Natural killer cell treated with Interleukin-12 subunit alpha and Interleukin-12 subunit beta and Interleukin-15 and Interleukin-18, amount 100 ng/mL, for 72 hours (primary cell): ENCODE results near the gene APEH. TPM values are rescaled to one million over a fixed set of nuclear protein-coding genes. Genes with fewer than 3 reads are reported as not detected.

Experiments
- ATAC-seq, 2 donors: fragments of 150-1000 bp; cut with Tn5 transposase in 1 of 2; sonication (Bioruptor Pico), chemical (Tn5 transposase) in 1 of 2; 2 replicates each; pipeline ENCODE4 v1.10.0; 2021
- DNase-seq: peaks from one replicate; pipeline ENCODE4 v3.0.0; 2022; ENCODE audit warnings: low spot score
- H3K27ac Mint-ChIP-seq, 2 donors: 1 replicate in 1 of 2; 2 replicates in 1 of 2; pipeline ENCODE4 v1.8.0; 2022; ENCODE audit warnings: mixed read lengths in 2 of 2, mild to moderate bottlenecking in 1 of 2, moderate library complexity in 1 of 2
- H3K27me3 Mint-ChIP-seq, 2 donors: 1 replicate in 1 of 2; 2 replicates in 1 of 2; pipeline ENCODE4 v1.8.0; 2022; ENCODE audit warnings: mixed read lengths in 2 of 2
- H3K36me3 Mint-ChIP-seq: one replicate; pipeline ENCODE4 v1.8.0; 2022; ENCODE audit warnings: mixed read lengths
- H3K4me1 Mint-ChIP-seq, 2 donors: 1 replicate in 1 of 2; 2 replicates in 1 of 2; pipeline ENCODE4 v1.8.0; 2022; ENCODE audit warnings: low read depth in 2 of 2, mixed read lengths in 2 of 2, mild to moderate bottlenecking in 1 of 2
- H3K4me3 Mint-ChIP-seq: one replicate; pipeline ENCODE4 v1.8.0; 2022; ENCODE audit warnings: mixed read lengths
- H3K9me3 Mint-ChIP-seq: 2 replicates; pipeline ENCODE4 v1.8.0; 2022; ENCODE audit warnings: mixed read lengths
- total RNA-seq, 2 donors: library from RNA; stranded (reverse); gene quantifications; one replicate each; pipeline ENCODE4 v1.2.3, GENCODE V29; 2022

APEH gene
- total RNA-seq, 2 donors from 2014 or later, result 134 to 235 TPM

DNA sequence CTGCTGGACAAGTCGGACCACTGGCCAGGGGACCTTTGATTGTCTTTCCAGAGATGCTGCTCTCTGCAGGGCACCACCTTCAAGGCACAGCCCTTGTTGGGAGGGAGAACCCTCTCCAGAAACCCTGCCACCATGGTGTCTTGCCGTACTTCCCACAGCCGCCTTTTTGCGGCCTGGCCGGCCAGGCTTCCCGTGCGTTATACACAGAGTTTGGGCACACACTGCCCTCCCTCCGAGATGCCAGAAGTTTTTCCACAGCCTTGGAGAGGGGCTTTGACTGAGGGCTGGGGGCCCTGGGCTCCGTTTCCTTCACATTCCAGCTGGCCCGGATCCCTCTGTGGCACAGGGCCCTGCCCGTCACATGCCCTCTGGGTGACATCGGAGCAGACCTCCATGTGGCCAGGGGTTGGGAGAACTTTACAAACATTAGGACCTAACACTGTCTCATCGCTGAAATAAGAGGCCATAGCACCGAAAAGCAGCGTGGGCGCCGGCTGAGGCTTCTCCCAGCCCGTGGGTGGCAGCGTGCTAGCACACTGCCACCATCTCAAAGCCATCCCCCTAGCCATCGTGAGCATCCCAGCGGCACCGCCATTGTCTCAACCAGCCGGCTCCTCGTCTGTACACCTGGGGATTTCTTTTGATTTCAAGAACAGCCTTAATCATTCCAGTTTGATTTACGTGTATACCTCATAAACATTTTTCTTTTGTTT lies 6.3 kb upstream of the APEH start:
- Mint-ChIP-seq H3K27me3 (peaks cover 0 to 3% of the 10 kb centered on the region in 2 donors), H3K27ac (no peak overlapping the region), H3K36me3 (no peaks in the 10 kb centered on the region), H3K4me3 (no peak overlapping the region), H3K4me1 (peaks cover 7 to 11% of the 10 kb centered on the region in 2 donors), H3K9me3 (no peaks in the 10 kb centered on the region)
- ATAC-seq, result no peak
- DNase-seq, result no peak

DNA sequence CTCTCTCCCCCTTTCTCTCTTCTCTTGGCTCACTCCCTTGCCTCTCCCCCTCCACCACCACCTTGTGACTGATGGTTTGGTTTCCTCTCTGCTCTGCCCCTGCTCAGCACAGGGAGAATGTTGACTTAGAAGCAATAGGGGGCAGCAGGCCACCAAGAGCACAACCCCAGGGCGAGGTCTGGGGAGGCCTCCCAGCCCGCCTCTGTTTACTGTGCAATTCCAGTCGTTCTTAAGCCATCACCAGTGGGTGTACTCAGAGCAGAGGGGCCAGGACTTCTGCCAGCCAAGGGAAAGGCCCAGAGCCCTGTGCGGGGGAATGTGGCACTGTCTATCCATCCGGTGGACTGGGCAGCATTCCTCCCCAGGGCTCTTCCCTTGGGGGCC lies 5.7 kb upstream of the APEH start:
- no peak overlapping the region for H3K4me3 Mint-ChIP-seq
- H3K27ac Mint-ChIP-seq, result no peak overlapping the region
- peaks cover 7 to 14% of the 10 kb centered on the region in 2 donors for H3K4me1 Mint-ChIP-seq
- no peaks in the 10 kb centered on the region for H3K36me3 Mint-ChIP-seq
- peaks cover 0 to 3% of the 10 kb centered on the region in 2 donors for H3K27me3 Mint-ChIP-seq
- DNase-seq, result no peak
- no peaks in the 10 kb centered on the region for H3K9me3 Mint-ChIP-seq
- no peak for ATAC-seq

DNA sequence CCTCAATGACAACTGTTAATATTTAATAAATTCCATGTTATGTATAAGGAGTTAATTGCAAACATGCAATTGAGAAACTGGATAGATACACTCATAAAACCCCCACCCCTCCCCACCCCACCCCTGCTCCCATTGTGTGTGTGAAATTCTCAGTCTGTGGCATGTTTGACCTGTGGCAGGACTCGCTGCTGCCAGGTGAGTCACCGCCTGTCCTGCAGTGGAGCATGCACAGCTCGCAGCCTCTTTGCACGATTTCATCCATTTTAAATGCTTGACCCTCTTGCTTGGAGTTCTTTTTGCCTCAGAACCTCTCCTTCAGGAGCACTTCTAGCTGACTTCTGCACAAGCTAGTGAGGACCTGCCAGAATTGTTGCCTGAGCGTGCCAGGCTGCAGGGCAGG lies 5.3 kb upstream of the APEH start:
- no peaks in the 10 kb centered on the region for H3K9me3 Mint-ChIP-seq
- DNase-seq (no peak), ATAC-seq (no peak)
- no peaks in the 10 kb centered on the region for H3K36me3 Mint-ChIP-seq
- no peak overlapping the region for H3K4me3 Mint-ChIP-seq
- peaks cover 7 to 18% of the 10 kb centered on the region in 2 donors for H3K4me1 Mint-ChIP-seq
- H3K27me3 Mint-ChIP-seq, result peaks cover 0 to 3% of the 10 kb centered on the region in 2 donors
- no peak overlapping the region for H3K27ac Mint-ChIP-seq

DNA sequence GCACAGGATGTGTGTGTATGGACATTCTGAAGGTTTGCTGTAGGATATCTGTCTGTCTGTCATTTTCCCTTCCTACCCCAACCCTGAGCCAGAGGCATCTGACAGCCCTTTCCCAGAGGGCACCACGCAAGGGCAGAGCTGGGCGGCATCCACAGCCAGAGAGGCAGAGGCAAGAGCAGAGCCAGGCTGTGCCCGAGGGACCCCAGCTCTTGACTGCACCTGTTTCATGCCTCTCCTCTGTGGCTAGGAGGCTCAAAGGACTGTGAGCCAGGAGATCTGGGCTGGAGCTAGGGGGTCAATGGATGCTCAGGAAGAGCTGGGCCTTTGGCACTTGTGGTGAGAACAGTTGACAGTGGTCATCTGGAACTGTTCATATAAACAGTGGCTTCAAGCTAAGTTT lies 4.8 kb upstream of the APEH start:
- no peak overlapping the region for H3K27ac Mint-ChIP-seq

DNA sequence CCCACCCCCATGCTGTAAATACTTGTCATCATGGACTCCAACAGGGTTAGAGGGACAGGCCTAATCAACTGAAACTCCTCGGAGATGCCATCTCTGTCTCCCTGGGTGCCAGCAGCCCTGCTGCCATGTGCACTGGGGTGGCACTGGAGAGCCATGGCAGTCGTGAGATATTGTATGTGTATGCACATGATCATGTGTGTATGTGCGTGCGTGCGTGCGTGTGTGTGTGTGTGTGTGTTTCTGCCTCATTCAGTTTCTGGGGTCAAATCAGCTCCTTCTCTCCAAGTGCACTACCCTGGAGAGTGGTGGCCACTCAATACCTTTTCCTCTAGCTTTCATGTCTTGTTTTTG lies 3.2 kb upstream of the APEH start:
- H3K9me3 Mint-ChIP-seq, result no peaks in the 10 kb centered on the region
- DNase-seq, result no peak
- no peak for ATAC-seq
- peaks cover 0 to 3% of the 10 kb centered on the region in 2 donors for H3K27me3 Mint-ChIP-seq
- peaks cover 19 to 27% of the 10 kb centered on the region in 2 donors for H3K4me1 Mint-ChIP-seq
- no peak overlapping the region for H3K4me3 Mint-ChIP-seq
- no peak overlapping the region for H3K27ac Mint-ChIP-seq
- H3K36me3 Mint-ChIP-seq, result no peaks in the 10 kb centered on the region

More for the DNA sequence above, 4.8 kb upstream of the APEH start:
- no peak overlapping the region for H3K4me3 Mint-ChIP-seq
- peaks cover 0 to 3% of the 10 kb centered on the region in 2 donors for H3K27me3 Mint-ChIP-seq
- H3K9me3 Mint-ChIP-seq, result no peaks in the 10 kb centered on the region
- no peaks in the 10 kb centered on the region for H3K36me3 Mint-ChIP-seq
- DNase-seq (no peak), ATAC-seq (no peak)
- H3K4me1 Mint-ChIP-seq, result peaks cover 7 to 18% of the 10 kb centered on the region in 2 donors

DNA sequence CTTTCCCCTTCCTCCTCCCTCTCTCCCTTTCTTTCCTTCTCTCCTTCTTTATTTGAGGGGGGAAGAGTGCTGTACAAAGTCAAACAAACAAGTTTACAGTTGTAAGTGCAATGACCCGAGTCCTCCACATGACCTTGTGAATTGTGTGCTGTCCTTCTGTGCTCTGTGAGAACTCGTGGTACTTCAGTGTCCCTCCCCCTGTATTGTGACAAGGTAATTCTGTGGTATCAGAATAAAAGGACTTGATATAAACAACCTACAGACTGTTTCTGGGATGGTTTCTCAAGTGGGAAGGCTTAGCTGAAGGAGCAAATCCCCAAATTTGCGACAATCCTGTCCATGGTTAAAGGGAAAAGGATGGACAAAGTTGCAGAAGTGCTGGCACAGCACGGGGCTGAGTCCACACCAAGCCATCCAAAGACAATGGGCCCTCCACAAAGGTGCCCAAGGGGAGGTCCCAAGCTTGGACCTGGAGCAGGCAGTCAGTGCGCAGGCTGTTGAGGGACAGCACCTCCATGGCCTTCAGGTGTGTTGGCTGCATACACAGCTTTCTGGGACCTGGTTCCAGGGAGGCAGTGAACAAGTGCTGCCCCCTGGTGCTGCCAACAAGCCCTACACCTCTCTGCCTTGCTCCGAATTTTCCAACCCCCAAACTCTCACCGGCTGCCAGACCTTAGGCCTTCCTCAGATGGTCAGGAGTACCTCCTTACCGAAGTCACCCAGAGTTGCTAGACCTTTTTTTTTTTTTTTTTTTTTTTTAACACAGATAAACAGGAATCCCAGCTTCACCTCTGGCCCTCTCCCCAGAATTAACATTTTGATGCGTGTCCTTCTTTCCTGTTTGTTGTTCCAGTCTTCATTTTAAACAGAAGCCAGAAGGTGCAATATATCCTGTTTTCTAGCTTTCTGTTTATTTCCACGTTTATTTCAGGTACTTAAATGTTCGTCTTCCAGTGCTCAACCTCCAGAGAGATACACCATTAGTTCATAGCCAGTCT lies 2.6 kb upstream of the APEH start:
- peak overlapping the region; percentile 41 for H3K4me3 Mint-ChIP-seq
- DNase-seq (no peak), ATAC-seq (no peak)
- H3K27ac Mint-ChIP-seq, result peak overlapping the region; percentile 3 to 37
- peaks cover 0 to 3% of the 10 kb centered on the region in 2 donors for H3K27me3 Mint-ChIP-seq
- no peaks in the 10 kb centered on the region for H3K9me3 Mint-ChIP-seq
- H3K4me1 Mint-ChIP-seq, result peaks cover 19 to 27% of the 10 kb centered on the region in 2 donors
- H3K36me3 Mint-ChIP-seq, result no peaks in the 10 kb centered on the region

DNA sequence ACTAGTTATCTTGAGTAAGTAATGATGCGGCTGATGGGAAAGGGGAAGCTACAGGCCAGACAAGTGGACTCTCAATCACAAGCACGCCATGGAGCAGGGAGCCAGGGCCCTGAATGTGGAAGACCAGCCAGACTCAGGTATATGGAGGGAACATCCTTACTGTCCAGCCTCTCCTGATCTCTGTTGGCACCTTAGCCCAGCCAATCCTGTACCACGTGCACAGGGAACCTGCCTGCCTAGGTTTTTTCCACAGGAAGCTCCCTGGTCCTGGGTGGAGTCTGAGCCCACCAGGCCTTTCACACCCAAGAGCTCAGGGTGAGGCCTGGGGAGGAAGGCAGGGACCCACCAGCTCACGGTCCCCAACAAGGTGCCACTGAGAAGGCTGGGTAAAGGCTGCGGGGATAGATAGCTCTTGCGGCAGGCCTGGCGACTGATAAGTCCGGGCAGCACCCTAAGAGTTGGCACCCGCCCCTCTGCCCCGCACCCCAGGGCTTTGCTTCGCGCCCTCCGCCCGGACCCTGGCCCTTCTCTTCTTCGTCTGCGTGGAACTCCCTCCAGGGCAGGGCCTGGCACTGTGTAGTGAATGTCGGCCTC lies 933 bp upstream of the APEH start:
- Mint-ChIP-seq H3K27me3 (peaks cover 0 to 2% of the 10 kb centered on the region in 2 donors), H3K27ac (peak overlapping the region; percentile 91 to 94), H3K9me3 (no peaks in the 10 kb centered on the region), H3K4me3 (peak overlapping the region; percentile 87), H3K4me1 (peaks cover 21 to 31% of the 10 kb centered on the region in 2 donors), H3K36me3 (peaks cover 2% of the 10 kb centered on the region)
- no peak for ATAC-seq
- DNase-seq, result no peak

DNA sequence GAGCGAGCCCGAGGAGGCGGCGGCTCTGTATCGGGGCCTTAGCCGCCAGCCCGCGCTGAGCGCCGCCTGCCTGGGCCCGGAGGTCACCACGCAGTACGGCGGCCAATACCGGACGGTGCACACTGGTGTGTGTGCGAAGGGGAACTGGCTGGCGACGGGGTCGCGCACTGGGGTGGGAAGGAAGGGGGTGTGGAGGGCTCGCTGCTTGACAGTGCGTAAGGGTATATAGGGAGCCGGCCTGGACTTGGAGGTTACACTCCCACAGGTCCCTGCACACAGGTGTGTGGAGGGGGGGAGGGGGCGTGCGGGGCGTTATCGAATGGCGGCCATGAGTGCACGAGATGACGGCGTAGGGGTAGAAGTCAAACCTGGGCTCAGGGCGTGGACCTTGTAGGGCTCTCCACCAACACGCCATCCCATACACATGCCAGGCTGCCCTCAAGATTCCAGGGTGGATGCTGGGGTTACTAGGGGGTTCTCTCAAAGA lies 389 bp downstream of the APEH start:
- Mint-ChIP-seq H3K36me3 (peaks cover 4% of the 10 kb centered on the region), H3K27me3 (no peaks in the 10 kb centered on the region), H3K4me3 (peak overlapping the region; percentile 87), H3K27ac (peak overlapping the region; percentile 91 to 94), H3K4me1 (peaks cover 23 to 30% of the 10 kb centered on the region in 2 donors), H3K9me3 (no peaks in the 10 kb centered on the region)
- no peak for DNase-seq
- peak; percentile 22 to 46 for ATAC-seq

DNA sequence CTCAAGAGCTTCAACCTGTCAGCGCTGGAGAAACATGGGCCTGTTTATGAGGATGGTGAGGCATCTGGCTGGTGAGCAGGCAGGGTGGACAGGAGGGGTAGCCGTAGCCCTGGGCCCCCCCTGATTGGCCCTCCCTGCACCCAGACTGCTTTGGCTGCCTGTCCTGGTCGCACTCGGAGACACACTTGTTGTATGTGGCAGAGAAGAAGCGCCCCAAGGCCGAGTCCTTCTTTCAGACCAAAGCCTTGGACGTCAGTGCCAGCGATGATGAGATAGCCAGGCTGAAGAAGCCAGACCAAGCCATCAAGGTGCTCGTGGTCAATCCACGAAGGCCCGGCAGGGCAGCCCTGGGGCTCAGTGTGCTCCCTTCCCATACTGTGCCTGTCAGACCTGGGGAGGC lies 1.8 kb downstream of the APEH start:
- Mint-ChIP-seq H3K27ac (no peak overlapping the region), H3K27me3 (no peaks in the 10 kb centered on the region), H3K4me3 (no peak overlapping the region), H3K9me3 (no peaks in the 10 kb centered on the region), H3K36me3 (peaks cover 10% of the 10 kb centered on the region), H3K4me1 (peaks cover 29 to 36% of the 10 kb centered on the region in 2 donors)
- ATAC-seq (no peak), DNase-seq (no peak)

DNA sequence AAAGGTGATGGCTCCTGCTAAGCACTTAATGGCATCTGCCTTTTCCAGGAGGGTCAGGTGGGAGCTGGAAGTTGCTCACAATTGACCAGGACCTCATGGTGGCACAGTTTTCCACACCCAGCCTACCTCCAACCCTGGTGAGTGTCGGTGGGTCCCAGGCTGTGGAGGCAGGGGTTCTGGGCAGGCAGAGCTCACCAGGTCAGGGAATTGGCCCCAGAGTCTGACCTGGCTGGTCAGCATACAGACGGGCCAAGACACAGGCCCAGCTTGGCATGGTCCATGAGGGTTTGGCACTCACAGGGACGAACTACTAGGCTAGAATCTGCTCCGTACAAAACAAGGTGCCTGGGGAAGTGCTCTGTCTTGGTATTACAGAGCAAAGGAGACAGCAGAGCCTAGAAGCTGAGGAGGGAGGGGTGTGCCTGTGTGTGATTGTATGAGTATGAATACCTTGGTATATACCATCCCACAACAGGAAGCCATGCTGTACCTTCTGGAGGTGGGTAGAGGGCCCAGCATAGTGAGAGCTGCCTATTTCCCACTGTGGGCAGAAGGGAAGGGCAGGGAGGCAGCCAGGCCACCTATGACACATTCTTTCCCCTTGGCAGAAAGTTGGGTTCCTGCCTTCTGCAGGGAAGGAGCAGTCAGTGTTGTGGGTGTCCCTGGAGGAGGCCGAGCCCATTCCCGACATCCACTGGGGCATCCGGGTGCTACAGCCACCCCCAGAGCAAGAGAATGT lies 6.5 kb downstream of the APEH start:
- Mint-ChIP-seq H3K4me1 (peaks cover 13% of the 10 kb centered on the region in 2 donors), H3K27ac (no peak overlapping the region), H3K27me3 (no peaks in the 10 kb centered on the region), H3K9me3 (no peaks in the 10 kb centered on the region), H3K36me3 (peaks cover 10% of the 10 kb centered on the region), H3K4me3 (no peak overlapping the region)
- ATAC-seq, result no peak
- DNase-seq, result no peak

DNA sequence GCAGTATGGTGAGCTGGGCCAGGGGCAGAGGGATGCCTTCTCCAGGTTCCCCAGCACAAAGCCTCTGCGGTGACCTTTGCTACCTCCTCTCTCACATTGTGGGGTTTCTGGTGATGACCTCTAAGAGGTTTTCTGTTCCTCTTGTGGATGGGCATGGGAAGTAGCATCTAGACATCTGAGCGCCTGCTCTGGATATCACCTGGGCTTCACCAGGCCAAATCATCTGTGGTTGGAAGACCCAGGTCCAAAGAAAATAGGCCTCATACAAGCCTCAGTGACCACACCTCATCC lies 7.0 kb downstream of the APEH start:
- Mint-ChIP-seq H3K36me3 (peaks cover 10% of the 10 kb centered on the region), H3K4me1 (peaks cover 10% of the 10 kb centered on the region in 2 donors), H3K27me3 (no peaks in the 10 kb centered on the region), H3K4me3 (no peak overlapping the region), H3K9me3 (no peaks in the 10 kb centered on the region), H3K27ac (no peak overlapping the region)
- ATAC-seq, result no peak
- no peak for DNase-seq

DNA sequence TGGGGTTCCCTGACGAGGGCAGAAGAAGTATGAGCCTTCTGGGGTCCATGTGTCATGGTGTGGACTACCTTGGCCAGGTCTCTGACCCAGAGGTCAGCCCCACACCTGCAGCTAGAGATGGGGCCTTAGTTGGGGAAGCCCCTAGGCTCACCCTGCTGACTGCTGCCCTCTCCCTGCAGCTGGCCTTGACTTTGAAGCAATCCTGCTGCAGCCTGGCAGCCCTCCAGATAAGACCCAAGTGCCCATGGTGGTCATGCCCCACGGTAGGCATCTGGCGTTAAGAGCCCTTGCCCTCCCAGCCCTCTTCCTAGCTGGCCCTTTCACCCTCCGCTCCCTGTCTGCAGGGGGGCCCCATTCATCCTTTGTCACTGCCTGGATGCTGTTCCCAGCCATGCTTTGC lies 7.4 kb downstream of the APEH start:
- ATAC-seq, result no peak
- H3K27me3 Mint-ChIP-seq, result no peaks in the 10 kb centered on the region
- peaks cover 10% of the 10 kb centered on the region in 2 donors for H3K4me1 Mint-ChIP-seq
- peaks cover 10% of the 10 kb centered on the region for H3K36me3 Mint-ChIP-seq
- H3K27ac Mint-ChIP-seq, result no peak overlapping the region
- DNase-seq, result no peak
- H3K9me3 Mint-ChIP-seq, result no peaks in the 10 kb centered on the region
- no peak overlapping the region for H3K4me3 Mint-ChIP-seq

DNA sequence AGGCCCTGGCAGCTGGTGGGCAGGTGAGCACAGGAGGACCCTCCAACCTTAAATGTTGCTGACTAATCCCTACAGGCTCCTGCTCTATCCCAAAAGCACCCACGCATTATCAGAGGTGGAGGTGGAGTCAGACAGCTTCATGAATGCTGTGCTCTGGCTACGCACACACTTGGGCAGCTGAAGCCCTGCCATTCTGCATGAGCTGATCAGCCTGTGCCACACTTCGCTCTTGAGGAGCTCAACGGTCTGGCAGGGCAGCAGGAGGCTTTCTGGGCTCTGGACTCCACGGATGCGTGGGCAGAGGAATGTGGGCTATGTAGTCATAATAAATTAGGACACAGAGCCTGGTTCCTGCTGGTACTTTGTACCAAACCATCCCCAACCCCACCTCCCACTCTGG lies 9.0 kb downstream of the APEH start:
- no peaks in the 10 kb centered on the region for H3K9me3 Mint-ChIP-seq
- DNase-seq, result no peak
- peaks cover 9% of the 10 kb centered on the region for H3K36me3 Mint-ChIP-seq
- no peaks in the 10 kb centered on the region for H3K27me3 Mint-ChIP-seq
- peaks cover 8 to 9% of the 10 kb centered on the region in 2 donors for H3K4me1 Mint-ChIP-seq
- no peak overlapping the region for H3K27ac Mint-ChIP-seq
- no peak for ATAC-seq
- no peak overlapping the region for H3K4me3 Mint-ChIP-seq
